ENCODE measurements around the gene LAMB4.

DNA sequence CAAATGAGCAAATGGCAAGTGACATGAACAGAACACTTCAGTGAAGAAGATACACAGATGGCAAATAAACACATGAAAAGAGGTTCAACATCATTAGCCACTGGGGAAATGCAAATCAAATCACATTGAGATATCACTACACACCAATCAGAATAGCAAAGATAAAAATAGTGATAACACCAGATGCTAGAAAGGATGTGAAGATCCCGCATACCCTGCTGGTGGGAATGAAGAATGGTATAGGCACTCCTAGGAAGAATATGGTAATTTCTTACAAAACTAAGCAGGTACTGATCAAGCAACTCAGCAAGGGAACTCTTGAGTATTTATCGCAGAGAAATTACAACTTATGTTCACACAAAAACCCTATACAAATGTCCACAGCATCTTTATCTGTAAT, 11.2 kb downstream of the LAMB4 start:
- TF ChIP-seq, protein P1, sequence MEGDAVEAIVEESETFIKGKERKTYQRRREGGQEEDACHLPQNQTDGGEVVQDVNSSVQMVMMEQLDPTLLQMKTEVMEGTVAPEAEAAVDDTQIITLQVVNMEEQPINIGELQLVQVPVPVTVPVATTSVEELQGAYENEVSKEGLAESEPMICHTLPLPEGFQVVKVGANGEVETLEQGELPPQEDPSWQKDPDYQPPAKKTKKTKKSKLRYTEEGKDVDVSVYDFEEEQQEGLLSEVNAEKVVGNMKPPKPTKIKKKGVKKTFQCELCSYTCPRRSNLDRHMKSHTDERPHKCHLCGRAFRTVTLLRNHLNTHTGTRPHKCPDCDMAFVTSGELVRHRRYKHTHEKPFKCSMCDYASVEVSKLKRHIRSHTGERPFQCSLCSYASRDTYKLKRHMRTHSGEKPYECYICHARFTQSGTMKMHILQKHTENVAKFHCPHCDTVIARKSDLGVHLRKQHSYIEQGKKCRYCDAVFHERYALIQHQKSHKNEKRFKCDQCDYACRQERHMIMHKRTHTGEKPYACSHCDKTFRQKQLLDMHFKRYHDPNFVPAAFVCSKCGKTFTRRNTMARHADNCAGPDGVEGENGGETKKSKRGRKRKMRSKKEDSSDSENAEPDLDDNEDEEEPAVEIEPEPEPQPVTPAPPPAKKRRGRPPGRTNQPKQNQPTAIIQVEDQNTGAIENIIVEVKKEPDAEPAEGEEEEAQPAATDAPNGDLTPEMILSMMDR (IDR thresholded peaks at IDR 0.05 in 4 of 5, conservative IDR thresholded peaks at IDR 0.05 in 1 of 5), result no peak
- no peak for TF ChIP-seq POLR2A (IDR thresholded peaks at IDR 0.05)
